ENCODE measurements around the gene WDFY4.

WDFY4 gene

DNA sequence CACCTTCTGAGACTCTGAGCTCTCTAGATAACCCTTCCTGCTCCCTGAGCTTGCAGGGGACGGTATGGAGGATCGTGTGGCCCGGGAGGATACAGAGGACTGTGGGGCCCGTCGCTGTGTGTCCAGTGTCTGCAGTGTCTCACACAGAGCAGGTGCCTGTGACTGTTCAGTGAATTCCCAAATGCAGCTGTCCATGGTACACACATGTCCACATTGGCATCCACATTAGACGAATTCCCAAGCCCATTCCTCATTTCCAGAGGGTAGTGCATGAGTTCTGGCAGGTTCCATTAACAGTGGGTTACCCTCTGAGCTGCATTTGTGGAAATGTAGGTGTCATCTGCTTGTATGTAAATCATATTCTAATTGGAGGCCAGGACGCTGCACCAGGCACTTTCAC is 39.5 kb downstream of the WDFY4 start:
- Histone ChIP-seq H3K27me3 (ENCODE audit: insufficient read depth, low read length, poor library complexity, severe bottlenecking) (no peaks in the 10 kb centered on the region), H3K4me3 (ENCODE audit: low read length, poor library complexity, severe bottlenecking) (no peak overlapping the region), H3K9me2 (replicated peaks; ENCODE audit: low read depth, low read length) (no peaks in the 10 kb centered on the region), H4K20me1 (ENCODE audit: insufficient read depth, low read length, poor library complexity, severe bottlenecking) (no peaks in the 10 kb centered on the region), H3K36me3 (ENCODE audit: insufficient read depth, low read length) (no peaks in the 10 kb centered on the region), H3K79me2 (ENCODE audit: insufficient read depth, low read length) (no peaks in the 10 kb centered on the region), H3F3A (ENCODE audit: low read depth) (no peaks in the 10 kb centered on the region), H3K4me1 (ENCODE audit: insufficient read depth, low read length, poor library complexity, severe bottlenecking) (no peaks in the 10 kb centered on the region), H3K9ac (ENCODE audit: low read depth, low read length, poor library complexity, severe bottlenecking) (no peak overlapping the region), H2AFZ (ENCODE audit: low read length) (no peak overlapping the region), H3K9me3 (ENCODE audit: insufficient read depth, low read depth, low read length) (no peaks in the 10 kb centered on the region), H3K4me2 (ENCODE audit: low read depth, low read length, poor library complexity, severe bottlenecking) (no peak overlapping the region)
- TF ChIP-seq, protein P1, sequence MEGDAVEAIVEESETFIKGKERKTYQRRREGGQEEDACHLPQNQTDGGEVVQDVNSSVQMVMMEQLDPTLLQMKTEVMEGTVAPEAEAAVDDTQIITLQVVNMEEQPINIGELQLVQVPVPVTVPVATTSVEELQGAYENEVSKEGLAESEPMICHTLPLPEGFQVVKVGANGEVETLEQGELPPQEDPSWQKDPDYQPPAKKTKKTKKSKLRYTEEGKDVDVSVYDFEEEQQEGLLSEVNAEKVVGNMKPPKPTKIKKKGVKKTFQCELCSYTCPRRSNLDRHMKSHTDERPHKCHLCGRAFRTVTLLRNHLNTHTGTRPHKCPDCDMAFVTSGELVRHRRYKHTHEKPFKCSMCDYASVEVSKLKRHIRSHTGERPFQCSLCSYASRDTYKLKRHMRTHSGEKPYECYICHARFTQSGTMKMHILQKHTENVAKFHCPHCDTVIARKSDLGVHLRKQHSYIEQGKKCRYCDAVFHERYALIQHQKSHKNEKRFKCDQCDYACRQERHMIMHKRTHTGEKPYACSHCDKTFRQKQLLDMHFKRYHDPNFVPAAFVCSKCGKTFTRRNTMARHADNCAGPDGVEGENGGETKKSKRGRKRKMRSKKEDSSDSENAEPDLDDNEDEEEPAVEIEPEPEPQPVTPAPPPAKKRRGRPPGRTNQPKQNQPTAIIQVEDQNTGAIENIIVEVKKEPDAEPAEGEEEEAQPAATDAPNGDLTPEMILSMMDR (conservative IDR thresholded peaks at IDR 0.05; ENCODE audit: low read length) = no peak
- TF ChIP-seq EZH2phosphoT487 (IDR thresholded peaks at IDR 0.05; ENCODE audit: borderline replicate concordance) = no peak

DNA sequence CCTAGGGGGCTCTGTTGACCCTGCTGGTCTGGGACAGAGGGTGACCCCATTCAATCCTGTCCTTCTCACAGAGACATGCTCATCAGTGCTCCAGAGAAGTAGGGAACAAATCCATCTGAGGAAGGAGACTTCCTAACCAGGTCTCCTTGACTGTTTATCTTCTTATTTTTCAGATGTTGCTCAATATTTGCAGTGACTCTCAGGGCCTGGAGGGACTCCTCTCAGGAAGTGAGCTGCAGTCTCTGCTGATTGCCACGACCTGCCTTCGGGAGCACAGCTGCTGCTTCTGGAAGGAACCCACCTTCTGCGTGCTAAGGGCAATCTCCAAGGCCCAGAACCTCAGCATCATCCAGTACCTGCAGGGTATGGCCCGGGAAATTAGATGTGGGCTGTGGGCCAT is 41.0 kb downstream of the WDFY4 start:
- no peaks in the 10 kb centered on the region for H3K9me3 ChIP-seq (ENCODE audit: insufficient read depth, low read depth, low read length)
- H3K4me3 ChIP-seq (ENCODE audit: low read length, poor library complexity, severe bottlenecking) = no peak overlapping the region
- H4K20me1 ChIP-seq (ENCODE audit: insufficient read depth, low read length, poor library complexity, severe bottlenecking) = no peaks in the 10 kb centered on the region
- no peaks in the 10 kb centered on the region for H3F3A ChIP-seq (ENCODE audit: low read depth)
- no peaks in the 10 kb centered on the region for H3K36me3 ChIP-seq (ENCODE audit: insufficient read depth, low read length)
- no peak for TF ChIP-seq EZH2phosphoT487 (IDR thresholded peaks at IDR 0.05; ENCODE audit: borderline replicate concordance)
- TF ChIP-seq, protein P1 (conservative IDR thresholded peaks at IDR 0.05; ENCODE audit: low read length) = no peak
- H3K79me2 ChIP-seq (ENCODE audit: insufficient read depth, low read length) = no peaks in the 10 kb centered on the region
- no peaks in the 10 kb centered on the region for H3K4me1 ChIP-seq (ENCODE audit: insufficient read depth, low read length, poor library complexity, severe bottlenecking)
- H2AFZ ChIP-seq (ENCODE audit: low read length) = no peak overlapping the region
- H3K9ac ChIP-seq (ENCODE audit: low read depth, low read length, poor library complexity, severe bottlenecking) = no peak overlapping the region
- H3K27me3 ChIP-seq (ENCODE audit: insufficient read depth, low read length, poor library complexity, severe bottlenecking) = no peaks in the 10 kb centered on the region
- H3K4me2 ChIP-seq (ENCODE audit: low read depth, low read length, poor library complexity, severe bottlenecking) = no peak overlapping the region
- H3K9me2 ChIP-seq (replicated peaks; ENCODE audit: low read depth, low read length) = no peaks in the 10 kb centered on the region

DNA sequence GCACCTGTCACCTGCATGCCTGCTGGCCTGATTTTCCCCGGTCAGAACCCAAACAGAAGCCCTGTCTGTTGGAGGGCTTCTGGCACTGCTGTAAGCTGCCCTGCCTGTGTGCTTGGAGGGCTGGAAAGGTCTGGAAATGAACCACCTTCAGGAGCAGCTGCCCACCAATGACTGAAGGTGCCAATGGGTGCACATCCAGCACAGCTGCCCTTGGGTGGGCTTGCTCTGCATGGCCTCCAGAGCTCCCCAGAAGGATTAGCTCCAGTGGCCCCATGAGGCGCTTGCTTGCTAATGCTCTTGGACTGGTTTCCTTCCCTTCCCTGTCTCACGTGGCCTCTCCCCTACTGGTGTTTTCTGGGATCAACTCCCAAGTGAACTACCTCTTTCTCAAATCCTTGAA is 43.2 kb downstream of the WDFY4 start:
- no peaks in the 10 kb centered on the region for H3K4me1 ChIP-seq (ENCODE audit: insufficient read depth, low read length, poor library complexity, severe bottlenecking)
- H3K36me3 ChIP-seq (ENCODE audit: insufficient read depth, low read length) = no peaks in the 10 kb centered on the region
- H3K9me2 ChIP-seq (replicated peaks; ENCODE audit: low read depth, low read length) = no peaks in the 10 kb centered on the region
- TF ChIP-seq, protein P1 (conservative IDR thresholded peaks at IDR 0.05; ENCODE audit: low read length) = no peak
- TF ChIP-seq EZH2phosphoT487 (IDR thresholded peaks at IDR 0.05; ENCODE audit: borderline replicate concordance) = no peak
- no peaks in the 10 kb centered on the region for H3F3A ChIP-seq (ENCODE audit: low read depth)
- no peak overlapping the region for H3K9ac ChIP-seq (ENCODE audit: low read depth, low read length, poor library complexity, severe bottlenecking)
- H2AFZ ChIP-seq (ENCODE audit: low read length) = no peak overlapping the region
- H3K79me2 ChIP-seq (ENCODE audit: insufficient read depth, low read length) = no peaks in the 10 kb centered on the region
- peaks cover 7% of the 10 kb centered on the region for H3K27me3 ChIP-seq (ENCODE audit: insufficient read depth, low read length, poor library complexity, severe bottlenecking)
- no peaks in the 10 kb centered on the region for H4K20me1 ChIP-seq (ENCODE audit: insufficient read depth, low read length, poor library complexity, severe bottlenecking)
- H3K9me3 ChIP-seq (ENCODE audit: insufficient read depth, low read depth, low read length) = no peaks in the 10 kb centered on the region
- H3K4me3 ChIP-seq (ENCODE audit: low read length, poor library complexity, severe bottlenecking) = no peak overlapping the region
- H3K4me2 ChIP-seq (ENCODE audit: low read depth, low read length, poor library complexity, severe bottlenecking) = no peak overlapping the region
